HG02798 (cell line): Measurements from ENCODE around the gene NOTCH4.
"Not testable (repeated sequence)": the region's sequence is repeated elsewhere in the genome, so short reads cannot be mapped to it uniquely, and the experiment has no call there.

Experiments used
- ATAC-seq: cut with Tn5 transposase; IDR thresholded peaks from one replicate; pipeline ENCODE4 v1.9.1; 2021; ENCODE audit warnings: mild to moderate bottlenecking; ENCODE audit not compliant: unreplicated experiment, poor library complexity

The NOTCH4 gene

DNA sequence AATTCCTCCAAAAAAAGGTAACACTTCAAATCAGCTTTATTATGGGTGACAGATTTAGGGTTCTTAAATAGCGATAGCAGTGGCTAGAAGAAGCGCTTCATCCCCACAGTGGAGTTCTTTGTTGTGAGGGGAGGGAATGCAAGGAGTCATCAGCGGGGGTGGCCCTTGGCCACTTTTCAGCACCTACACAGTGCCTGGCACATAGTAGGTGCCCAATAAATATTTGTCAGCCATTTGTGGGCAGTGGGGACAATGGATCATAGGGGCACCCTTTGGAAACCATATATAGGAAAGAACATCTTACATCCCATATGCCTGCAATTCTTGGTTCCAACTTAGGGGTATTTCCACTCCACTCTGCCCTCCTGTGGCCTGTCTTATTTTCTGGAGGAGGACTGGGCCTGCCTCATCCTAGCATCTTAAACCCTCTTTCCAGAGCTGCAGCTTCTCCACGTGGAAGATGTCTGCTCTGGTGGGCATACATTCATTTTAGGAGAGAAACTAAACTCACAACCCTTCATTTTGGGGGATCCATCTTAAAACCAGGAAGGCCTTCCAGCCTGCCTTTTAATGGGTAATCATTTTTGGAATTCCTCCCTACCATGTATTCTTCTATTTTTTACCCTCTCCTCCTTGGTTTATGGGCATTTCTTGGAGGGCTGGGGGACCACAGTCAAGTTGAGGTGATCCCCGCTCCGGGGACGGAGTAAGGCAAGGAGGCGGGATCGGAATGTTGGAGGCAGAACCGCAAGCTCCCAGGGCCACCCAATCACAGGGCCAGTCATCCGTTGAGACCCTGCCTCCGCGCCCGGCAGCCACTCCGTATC, 28.8 kb downstream of the NOTCH4 start:
- no peak for ATAC-seq

DNA sequence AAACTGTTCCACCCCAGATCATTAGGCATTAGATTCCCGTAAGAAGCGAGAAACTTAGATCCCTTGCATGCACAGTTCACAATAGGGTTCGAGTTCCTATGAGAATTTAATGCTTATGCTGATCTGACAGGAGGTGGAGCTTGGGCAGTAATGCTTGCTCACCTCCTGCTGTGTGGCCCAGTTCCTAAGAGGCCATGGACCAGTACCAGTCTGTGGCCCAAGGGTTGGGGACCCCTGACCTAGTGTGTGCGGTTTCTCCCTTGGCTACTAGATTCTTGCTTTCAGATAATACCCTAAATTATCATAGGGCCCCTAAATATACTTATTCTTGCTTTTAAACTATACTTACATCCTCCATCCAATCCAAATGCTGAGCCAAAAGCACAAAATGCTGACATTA, 29.5 kb downstream of the NOTCH4 start:
- ATAC-seq, result no peak

DNA sequence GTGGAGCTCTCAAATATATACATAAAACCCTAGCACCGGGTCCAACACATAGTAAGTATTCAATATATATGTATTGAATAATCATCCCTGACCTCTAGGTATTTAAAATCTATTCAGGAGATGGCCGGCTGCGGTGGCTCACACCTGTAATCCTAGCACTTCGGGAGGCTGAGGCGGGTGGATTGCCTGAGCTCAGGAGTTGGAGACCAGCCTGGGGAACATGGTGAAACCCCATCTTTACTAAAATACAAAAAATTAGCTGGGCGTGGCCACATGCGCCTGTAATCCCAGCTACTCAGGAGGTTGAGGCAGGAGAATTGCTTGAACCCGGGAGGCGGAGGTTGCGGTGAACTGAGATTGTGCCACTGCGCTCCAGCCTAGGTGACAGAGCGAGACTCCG, 30.8 kb downstream of the NOTCH4 start:
- ATAC-seq, result not testable (repeated sequence)

DNA sequence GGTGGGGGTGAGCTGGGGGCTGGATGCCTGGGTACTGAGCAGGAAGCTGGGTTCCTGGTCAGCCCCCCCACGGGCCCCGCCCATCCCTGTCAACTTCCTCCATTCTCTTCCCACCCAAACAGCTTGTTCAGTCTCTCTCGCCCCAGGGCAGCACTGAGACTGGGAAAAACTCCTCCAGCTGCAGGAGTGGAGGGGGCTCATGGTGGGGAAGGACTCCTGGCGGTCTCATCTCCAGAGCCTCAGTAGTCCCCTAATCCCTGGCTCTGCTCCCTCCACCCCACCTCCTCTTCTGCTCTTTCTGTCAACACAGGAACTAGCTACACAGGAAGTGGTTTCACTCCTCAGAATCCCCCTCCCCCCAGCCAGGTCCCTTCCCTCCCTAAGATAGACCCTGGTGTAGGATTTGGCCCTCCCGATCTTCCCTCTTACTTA, 31.2 kb downstream of the NOTCH4 start, which contains the start of gene GPSM3:
Gene GPSM3 (minus strand): TSS at position 36 of the 432 bp plus-strand sequence. CDS start 130 bp downstream, outside the sequence.
- no peak for ATAC-seq

DNA sequence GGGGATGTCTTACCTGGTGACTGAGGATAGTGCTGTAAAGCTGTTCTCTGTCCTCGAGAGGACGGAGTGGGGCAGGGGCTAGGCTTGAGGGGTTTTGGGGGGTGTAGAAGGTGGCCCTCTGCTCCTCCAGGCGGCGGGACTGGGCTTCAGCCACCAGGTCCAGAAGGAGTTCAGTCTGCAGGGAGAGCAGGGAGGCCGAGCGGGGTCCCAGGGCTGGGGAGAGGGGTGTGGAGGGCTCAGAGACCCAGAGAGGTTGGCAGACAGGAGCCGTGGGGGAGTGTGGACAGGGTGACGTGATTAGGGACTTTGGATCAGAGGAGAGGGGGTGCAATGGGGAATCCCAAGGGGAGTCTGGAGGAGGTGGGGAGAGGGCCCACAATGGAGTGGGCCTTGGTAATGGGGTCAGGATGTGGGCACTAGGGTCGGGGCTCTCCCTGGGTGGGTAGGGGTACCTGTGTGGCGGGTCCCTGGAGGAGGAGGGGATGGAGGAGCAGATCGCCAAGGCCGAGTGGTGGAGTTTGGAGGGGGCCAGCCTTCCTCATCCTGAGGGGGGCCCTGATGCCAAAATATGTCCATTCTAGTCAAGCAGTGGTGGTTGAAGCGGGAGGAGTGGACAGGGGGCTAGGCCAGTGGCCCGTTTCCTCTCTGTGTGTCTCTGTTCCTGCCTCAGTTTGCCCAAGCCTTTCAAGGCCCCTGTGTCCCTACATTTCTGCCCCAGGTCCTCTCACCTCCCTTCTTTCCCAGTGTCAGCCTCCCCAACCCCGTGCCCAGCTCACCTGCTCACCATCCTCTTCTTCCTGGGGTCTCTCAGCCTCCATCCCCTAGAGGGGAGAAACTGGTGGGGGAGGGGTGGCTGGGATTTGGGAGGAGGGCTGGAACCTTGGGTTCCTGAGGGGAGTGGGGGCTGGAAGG, 31.9 kb downstream of the NOTCH4 start:
- ATAC-seq, result no peak

DNA sequence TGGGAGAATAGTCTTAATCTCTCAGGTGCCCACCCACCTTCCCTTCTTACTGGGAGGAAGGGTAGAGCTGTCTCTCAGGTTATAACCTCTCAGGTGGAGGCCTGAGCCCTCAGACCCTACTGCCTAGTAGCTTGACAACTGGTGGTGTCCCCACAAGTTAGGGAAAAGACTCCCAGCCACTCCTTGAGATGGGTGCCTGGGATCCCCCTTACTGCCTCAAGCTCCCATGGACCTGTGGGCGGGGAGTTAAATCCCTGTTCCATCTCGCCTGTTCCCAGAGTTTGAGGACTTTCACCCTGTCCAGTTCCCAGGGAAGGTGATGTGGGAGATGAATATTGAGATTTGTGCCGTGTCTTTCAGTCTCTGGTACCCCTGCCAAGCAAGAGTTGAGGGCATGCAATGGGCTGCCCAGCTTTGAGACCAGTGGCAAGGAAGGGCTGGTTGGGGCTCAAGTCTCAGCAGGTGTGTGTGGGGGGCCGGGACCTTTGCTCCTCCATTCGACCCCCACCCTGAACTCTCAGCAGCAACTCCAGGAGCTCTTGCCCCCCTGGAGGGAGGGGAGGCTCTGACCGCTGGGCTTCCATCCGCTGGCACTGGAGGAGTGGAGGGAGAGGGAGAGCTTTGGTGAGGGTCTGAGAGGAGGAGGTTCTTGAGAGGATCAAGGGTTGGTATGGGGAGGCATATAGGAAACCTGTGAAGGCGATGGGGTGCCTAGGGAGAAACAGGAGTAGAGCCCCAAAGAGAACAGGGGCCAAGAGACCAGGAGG, 32.8 kb downstream of the NOTCH4 start:
- ATAC-seq, result no peak

DNA sequence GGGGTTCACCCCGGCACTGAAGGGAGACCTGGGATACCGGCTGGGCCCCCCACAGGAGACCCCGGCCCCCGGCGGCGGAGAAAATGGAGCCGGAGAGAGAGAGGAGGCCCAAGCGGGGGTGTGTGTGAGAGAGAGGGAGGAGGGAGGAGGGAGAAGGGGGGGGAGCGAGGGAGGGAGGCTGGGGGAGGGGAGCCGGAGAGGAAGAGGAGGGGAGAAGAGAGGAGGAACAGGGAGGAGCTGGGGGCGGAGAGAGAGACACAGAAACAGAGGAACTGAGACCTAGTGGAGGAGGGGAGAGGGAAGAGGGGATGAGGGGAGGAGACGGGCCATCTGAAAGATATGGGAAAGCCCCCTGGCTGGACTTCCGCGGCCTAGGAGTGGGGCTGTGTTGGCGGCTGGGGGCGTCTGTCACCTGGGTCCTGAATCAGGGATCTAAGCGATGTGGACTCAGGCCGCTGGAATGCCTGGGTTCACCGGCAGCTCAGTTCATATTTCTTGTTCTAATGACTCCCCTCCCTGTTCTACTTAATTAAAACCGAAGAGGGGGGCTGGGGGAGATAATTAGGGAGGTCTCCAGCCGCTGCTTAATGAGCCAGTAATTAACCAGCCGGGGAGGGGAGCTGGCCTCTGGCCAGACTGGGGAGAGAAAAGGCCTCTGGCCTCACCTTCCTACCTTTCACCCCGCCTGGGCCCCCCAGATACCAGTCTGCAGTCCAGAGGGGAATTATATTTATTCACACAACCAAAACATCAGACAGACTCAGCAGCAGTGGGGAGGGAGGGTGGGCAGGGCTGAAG, 33.6 kb downstream of the NOTCH4 start, which contains the start of gene PBX2:
Gene PBX2 (minus strand): TSS at position 149 of the 798 bp plus-strand sequence. CDS start 287 bp downstream, outside the sequence.
- ATAC-seq, result peak; percentile 73

DNA sequence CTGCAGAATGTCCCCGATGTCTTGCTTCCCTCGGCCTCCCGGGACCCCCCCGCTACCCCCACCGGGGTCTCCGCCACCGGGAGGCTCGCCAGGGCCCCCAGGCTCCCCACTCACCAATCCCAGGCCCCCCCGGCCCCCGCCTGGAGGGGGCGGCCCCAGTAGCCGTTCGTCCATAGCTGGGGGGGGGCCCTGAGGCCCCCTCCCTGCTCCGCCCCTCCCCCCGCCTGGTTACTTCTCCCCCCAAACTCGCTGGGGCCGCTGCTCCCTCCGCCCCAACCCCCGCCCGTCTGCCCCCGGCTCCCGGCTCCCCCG, 34.2 kb downstream of the NOTCH4 start:
- no peak for ATAC-seq

DNA sequence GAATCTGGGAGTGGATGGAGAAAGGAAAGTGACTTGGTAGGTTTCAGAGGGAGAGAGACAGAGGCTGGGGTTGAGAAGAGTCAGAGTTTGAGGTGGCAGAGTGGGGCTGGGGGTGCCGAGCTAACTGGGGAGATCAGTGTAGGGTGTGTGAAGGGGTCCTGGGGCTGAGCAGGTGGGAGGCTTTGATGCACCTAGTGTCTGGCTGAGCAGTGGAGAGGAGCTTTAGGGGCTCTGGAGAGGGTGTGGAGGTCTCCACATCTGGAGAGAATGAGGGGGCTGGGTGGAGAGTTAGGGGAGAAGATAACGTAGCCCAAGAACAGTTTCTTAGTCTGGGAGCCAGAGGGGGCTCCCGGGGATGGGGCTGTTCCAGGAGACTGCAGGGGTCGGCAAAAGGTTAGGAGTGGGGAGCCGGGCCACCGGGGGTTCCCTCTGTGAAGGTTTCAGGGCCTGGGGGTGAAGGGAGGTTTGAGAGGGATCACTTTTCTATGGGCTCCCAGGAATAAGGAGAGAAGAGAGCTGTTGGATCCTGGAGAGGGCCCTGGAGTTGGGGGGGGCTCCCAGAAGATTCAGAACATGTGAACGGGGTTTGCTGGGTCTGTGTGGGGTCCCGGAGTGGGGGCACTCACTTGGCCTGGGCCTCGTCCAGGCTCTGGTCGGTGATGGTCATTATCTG, 34.7 kb downstream of the NOTCH4 start:
- ATAC-seq, result no peak

DNA sequence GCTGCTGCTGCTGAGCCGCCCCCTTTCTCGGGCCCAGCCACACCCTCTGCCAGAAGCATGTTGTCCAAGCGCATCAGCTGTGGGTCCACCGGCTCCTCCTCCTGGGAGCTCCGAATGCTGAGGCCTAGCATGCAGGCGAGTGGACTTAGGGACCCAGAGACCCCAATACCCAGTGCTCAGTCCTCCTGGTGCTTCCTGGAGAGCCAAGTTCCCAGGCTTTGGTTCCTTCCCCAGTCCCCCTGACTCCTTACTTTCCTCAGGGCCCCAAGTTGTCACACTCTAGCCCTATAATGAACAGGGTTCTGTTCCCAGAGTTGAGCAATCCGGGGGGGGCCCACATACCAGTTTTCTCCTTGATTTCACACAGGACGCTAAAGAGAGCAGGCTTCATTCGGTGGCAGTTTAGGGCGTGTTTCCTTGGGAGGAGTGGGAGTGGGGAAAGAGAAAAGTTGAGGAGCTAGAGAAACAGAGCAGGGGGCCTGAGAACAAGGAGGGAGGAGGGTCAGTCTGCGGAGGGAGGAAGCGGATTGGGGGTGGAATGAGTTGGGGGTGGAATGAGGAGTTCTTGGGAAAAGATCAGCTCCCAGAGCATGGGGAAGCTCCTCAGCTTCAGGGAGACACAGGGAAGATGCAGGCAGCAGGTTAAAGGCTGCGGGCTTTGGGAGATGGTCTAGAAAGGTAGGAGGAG, 35.3 kb downstream of the NOTCH4 start:
- ATAC-seq, result no peak

DNA sequence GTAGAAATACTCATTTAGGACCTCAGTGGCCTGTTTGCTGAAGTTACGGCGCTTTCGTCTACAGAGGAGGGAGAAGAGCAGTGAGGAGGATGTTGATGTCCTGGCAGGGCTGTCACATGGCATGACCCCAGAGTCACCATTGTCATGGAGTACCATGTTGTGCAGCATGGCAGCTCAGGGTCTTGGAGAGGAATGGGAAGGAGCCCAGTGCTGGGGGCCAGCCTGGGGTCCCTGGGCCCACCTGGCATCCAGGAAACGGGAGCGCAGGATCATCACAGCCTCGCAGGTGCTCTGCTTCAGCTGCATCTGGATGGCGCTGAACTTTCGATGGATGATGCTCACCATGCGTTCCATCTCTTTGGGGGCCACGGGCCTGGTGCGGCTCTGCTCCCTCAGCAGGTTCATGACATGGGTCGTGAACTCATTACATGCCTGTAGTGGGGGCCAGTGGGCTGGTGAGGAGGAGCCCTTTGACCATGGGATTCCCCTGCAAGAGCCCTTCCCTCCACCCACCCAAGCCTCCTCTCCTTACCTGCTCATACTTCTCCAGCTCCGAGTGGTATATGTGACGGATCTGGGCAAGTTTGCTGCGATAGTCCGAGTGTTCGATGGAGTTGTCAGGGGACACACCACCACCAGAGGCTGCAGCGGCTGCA, 36.0 kb downstream of the NOTCH4 start:
- ATAC-seq, result not testable (repeated sequence)

DNA sequence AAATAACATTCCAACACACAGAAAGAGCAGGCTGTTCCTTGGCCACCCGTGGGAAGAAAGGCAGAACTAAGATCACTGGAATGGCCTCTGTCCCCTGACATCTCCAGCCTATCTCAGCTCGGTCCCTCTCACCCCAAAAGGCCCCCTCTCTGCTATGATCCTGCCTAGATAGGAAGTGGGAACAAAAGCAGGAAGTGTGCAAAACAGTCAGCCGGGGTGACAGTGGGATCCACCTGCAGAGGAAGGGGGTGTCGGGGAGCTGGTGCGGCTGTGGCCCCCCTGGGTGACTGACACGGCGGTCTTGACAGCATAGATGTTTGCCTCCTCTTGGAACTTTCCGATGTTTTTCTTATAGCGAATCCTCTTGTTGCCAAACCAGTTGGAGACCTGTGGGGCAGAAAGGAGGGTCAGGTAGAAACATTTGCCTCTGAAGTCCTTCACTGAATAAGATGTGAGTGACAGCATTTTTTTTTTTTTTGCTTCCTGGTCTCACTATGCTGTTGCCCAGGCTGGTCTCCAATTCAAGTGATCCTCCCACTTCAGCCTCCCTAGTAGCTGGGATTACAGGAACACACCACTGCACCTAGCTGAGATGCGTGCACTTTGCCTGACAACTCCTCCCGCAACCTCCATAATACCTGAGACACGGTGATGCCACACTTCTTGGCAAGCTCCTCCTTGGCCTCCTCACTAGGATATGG, 36.7 kb downstream of the NOTCH4 start:
- ATAC-seq, result no peak

DNA sequence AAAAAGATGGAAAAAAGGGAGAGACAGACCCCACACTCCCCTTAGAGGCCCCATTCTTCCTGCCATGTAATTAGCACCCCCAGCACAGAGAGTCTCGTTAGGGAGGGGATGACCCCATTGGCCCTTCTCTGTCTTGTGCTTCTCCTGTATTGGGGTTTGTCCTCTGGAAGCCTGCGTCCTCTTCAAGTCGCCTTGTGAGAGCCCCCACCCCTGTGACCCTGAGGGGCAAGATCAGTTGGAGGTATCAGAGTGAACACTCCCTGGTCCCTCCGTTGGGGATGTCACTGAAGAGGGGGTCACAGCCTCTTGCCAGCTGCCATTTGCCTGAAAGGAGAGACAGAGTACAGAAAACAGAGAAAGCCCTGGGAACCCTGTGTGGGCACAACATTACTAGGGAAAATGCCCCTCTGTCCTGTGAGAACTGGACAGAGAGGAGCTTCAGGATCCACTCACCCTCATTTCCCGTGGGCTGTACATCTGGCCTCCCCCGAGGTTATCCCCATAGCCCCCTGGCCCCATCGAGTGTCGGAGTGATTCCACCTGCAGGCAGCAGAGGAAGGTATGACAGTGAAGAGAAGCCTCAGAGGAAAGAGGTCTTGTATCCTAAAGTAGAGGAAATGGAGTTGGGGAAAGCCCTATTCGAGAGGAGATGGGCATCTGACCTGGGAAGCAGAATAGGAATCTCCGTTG, 37.6 kb downstream of the NOTCH4 start:
- ATAC-seq, result not testable (repeated sequence)

DNA sequence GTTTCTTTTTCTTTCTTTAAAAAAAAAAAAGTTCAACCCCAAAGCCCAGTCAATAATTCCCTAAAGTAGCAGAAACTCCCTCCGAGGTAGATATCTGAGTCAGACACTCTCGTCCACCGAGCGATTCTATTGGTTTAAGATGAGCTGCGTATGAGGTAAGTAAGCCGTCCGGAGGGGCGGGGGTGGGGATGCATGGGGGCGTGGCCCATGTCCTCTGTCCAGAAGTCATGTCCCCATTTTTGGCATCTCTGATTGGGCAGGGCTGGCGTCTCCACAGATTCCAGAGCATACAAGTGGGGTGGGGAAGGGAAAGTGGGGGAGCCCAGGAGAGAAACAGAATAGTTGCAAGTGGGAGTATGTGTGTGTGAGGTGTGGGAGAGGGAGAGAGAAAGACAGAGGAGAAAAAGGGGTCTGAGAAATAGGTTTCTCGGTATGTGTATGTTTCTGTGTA, 38.2 kb downstream of the NOTCH4 start:
- peak; percentile 26 for ATAC-seq

DNA sequence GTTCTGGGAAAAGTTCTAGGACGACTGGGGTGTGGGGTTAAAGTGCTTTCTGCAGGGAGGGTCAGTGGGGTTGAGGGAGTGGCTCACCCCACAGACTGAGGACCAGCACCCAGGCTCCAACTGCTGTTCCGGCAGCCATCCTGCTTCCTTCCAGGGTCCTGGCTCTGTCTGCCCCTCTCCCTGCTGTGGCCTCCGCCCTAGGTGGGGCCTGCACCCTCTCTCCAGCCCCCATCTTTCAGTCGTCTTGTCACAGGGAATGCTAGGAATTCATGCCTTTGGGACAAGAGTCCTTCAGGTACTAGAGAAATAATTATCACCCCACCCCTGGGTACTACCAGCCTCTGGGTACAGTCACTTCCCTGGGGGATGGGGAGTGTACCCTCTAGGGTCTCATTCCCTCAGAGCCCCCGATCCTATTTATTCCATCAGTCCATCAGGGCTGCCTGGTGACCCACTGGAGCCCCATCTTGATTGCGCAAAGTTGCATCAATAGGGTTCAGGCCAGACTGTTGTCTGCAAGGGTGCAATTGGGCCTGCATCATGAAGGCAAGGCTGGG, 39.7 kb downstream of the NOTCH4 start, which contains the start of gene AGER:
Gene AGER (minus strand): TSS at position 170 of the 557 bp plus-strand sequence. CDS start 31 bp downstream, at position 139.
- no peak for ATAC-seq

DNA sequence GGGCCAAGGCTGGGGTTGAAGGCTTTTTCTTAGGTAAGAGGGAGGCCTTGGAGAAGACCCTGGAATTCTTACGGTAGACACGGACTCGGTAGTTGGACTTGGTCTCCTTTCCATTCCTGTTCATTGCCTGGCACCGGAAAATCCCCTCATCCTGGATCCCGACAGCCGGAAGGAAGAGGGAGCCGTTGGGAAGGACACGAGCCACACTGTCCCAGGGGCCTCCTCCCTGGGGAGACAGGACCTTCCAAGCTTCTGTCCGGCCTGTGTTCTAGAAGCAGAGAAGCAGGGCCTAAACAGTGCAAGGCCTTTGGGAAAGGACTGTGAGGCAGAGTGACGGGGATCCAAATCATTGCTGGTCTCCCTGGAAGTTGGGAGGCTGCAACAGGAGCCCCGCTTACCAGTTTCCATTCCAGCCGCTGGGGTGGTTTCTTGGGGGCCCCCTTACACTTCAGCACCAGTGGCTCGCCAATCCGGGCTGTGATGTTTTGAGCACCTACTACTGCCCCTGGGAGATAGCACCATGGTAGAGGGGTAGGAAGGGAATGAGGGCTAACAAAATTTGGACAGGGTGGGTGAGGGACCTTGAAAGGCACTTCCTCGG, 40.3 kb downstream of the NOTCH4 start:
- ATAC-seq, result no peak
